Pancreas (tissue), 10 donors: ENCODE measurements around the gene SERGEF. TPM values are rescaled to one million over a fixed set of nuclear protein-coding genes. Genes with fewer than 3 reads are reported as not detected.

Experiments used
- ATAC-seq, 4 donors: fragments of 200-7000 bp; cut with Tn5 transposase; one replicate each; pipeline versions ENCODE4 v1.8.0 to v1.9.1; 2020; ENCODE audit warnings: mild to moderate bottlenecking in 4 of 4, moderate library complexity in 4 of 4
- DNase-seq, 6 donors: peaks; one replicate each; pipeline ENCODE4 v3.0.0-alpha.2; 2020
- FAIRE-seq: peaks from 2 replicates; lab custom pipeline; 2012; peaks lifted over from hg19 to GRCh38; lab: Jason Lieb, UNC
- H3K27ac ChIP-seq, 4 donors: fragments of 200-600 bp; sonication (generic); 1 replicate in 3 of 4; 2 replicates in 1 of 4; pipeline versions ENCODE4 v1.5.0 to v1.8.0; 2020
- H3K27me3 ChIP-seq, 4 donors: fragments of 200-600 bp; one replicate each; pipeline ENCODE4 v1.8.0; 2021
- H3K36me3 ChIP-seq, 3 donors: fragments of 200-600 bp; sonication (generic) in 1 of 3; one replicate each; pipeline versions ENCODE4 v1.5.0 to v1.8.0; 2020 to 2021
- H3K4me1 ChIP-seq, 3 donors: fragments of 200-600 bp; one replicate each; pipeline ENCODE4 v1.8.0; 2021
- H3K4me3 ChIP-seq, 4 donors: fragments of 200-600 bp; sonication (generic) in 2 of 4; one replicate each; pipeline versions ENCODE4 v1.5.0 to v1.8.0; 2020 to 2021
- H3K9me3 ChIP-seq, 4 donors: fragments of 200-600 bp; one replicate each; pipeline ENCODE4 v1.8.0; 2021
- WGBS, 2 donors: extraction: QIAGEN DNeasy Blood & Tissue Kit; methylation state at CpG; one replicate each; pipeline ENCODE4 v1.1.7; 2013; 5-methylcytosine and 5-hydroxymethylcytosine counted together
- intact Hi-C, 3 donors: fragments of 100-400 bp; cut with DNase I; formaldehyde crosslinking; loops; one replicate each; pipeline versions ENCODE4 v1.11.1 to v1.14.2; 2022
- polyA plus RNA-seq, 2 donors: library from polyadenylated mRNA; stranded (reverse); fragments of 200-250 nt; gene quantifications; one replicate each; pipeline ENCODE4 v1.2.3, GENCODE V29; 2013
- total RNA-seq, 6 donors: library from RNA; stranded (reverse); fragmentation: NEBNext Ultra II Directional in 4 of 6; extraction: Animal tissue kit (Norgen Biotek cat#: 25700) in 4 of 6; gene quantifications; one replicate each; pipeline versions ENCODE4 v1.2.1 to v1.2.4, GENCODE V29; 2021 to 2023
- TF ChIP-seq, protein P1 (sequence below), 4 donors: fragments of 200-600 bp; sonication (generic) in 3 of 4; IDR thresholded peaks; one replicate each; pipeline versions ENCODE4 v1.5.0 to v1.8.0; 2021; ENCODE audit warnings: antibody characterized with exemption in 4 of 4
- donor health status: healthy with polysubstance abuse.
- donor health status: DM: no; HTN: no; CAD: no; lungs with moderate emphysema.
- donor health status: DM: no; HTN: no; CAD: no.
- donor health status: control.
- donor health status: control.
- donor health status: Bipolar disorder and iron deficiency.
- donor health status: DM: yes; HTN: yes; CAD: no.
- donor health status: DM: no; HTN: no; CAD: no.
- donor health status: DM: no; HTN: no; CAD: no.
- donor health status: DM: yes; HTN: yes; CAD: no.

The SERGEF gene
- total and polyA plus RNA-seq, 8 donors = 17.8 to 101 (median 24.5) TPM

DNA sequence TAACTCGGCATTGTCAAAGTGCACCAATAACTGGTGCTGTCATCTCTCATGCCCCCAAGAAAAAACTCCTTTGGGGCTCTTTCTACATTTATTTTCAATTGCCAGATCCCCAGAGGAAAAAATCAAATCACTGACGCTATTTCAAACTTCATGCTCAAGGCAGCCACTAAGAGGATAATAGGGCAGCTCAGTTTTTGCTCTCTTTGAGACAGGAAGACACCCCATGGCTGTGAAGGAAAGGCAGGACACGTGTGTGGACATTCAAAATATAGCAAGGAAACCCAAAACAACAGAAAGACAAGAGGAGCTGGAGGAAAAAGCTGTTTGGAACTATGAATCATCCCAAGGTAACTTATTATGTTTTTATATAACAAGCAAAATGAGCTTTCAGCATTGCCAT lies 83.7 kb downstream of the SERGEF start:
- FAIRE-seq (no peak), DNase-seq (no peak), ATAC-seq (no peak)
- TF ChIP-seq, protein P1, sequence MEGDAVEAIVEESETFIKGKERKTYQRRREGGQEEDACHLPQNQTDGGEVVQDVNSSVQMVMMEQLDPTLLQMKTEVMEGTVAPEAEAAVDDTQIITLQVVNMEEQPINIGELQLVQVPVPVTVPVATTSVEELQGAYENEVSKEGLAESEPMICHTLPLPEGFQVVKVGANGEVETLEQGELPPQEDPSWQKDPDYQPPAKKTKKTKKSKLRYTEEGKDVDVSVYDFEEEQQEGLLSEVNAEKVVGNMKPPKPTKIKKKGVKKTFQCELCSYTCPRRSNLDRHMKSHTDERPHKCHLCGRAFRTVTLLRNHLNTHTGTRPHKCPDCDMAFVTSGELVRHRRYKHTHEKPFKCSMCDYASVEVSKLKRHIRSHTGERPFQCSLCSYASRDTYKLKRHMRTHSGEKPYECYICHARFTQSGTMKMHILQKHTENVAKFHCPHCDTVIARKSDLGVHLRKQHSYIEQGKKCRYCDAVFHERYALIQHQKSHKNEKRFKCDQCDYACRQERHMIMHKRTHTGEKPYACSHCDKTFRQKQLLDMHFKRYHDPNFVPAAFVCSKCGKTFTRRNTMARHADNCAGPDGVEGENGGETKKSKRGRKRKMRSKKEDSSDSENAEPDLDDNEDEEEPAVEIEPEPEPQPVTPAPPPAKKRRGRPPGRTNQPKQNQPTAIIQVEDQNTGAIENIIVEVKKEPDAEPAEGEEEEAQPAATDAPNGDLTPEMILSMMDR (IDR thresholded peaks at IDR 0.05) = no peak
- H3K27ac ChIP-seq = no peak overlapping the region
- H3K9me3 ChIP-seq = no peaks in the 10 kb centered on the region
- H3K4me3 ChIP-seq = no peak overlapping the region
- no peaks in the 10 kb centered on the region for H3K27me3 ChIP-seq
- 91 to 92% methylated on average over 3 of the region's 3 CpGs for WGBS, 2 donors
- intact Hi-C loops = no loop called here
- peaks cover 0 to 5% (median 0%) of the 10 kb centered on the region in 3 donors for H3K4me1 ChIP-seq
- H3K36me3 ChIP-seq = no peaks in the 10 kb centered on the region

DNA sequence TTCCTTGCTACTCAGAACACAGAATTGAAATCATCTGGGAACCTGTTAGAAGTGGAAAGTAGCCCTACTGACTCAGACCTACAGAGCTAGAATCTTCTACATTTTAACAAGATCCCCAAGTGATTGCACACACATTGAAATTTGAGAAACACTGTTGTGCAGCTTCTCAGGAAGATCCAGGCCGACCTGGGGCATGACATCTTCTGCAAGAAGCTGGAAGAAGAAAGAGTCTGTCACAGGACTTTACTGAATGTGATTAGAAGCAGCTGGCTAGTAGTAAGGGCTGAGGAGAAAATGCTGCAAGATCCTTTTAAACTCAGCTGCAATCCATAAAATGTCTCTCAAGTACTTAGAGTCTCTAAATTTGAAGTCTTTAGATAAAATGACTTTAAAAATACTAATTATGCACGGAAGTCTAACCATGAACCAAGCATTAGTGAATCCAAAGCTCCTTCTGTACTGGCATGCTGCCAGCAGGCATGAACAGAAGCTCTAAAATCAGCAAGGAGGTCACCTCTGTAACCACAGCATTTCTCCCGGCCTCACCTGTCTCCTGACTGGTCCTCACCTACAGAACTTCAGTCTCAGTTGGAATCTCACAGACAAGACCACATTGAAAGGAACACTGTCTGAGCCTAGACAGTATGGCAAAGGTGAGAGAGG lies 85.0 kb downstream of the SERGEF start:
- ATAC-seq (no peak), FAIRE-seq (no peak), DNase-seq (no peak)
- TF ChIP-seq, protein P1 (IDR thresholded peaks at IDR 0.05) = no peak
- no peak overlapping the region for H3K4me3 ChIP-seq
- no peaks in the 10 kb centered on the region for H3K36me3 ChIP-seq
- no peaks in the 10 kb centered on the region for H3K9me3 ChIP-seq
- intact Hi-C loops = no loop called here
- no peaks in the 10 kb centered on the region for H3K4me1 ChIP-seq
- 74 to 75% methylated on average over 3 of the region's 3 CpGs for WGBS, 2 donors
- no peak overlapping the region for H3K27ac ChIP-seq
- H3K27me3 ChIP-seq = no peaks in the 10 kb centered on the region

GRCh38 chr11:17927041-17927440 lies 85.8 kb downstream of the SERGEF start:
- 80% methylated on average over 3 of the region's 3 CpGs for WGBS, 2 donors
- TF ChIP-seq, protein P1 (IDR thresholded peaks at IDR 0.05) = no peak
- no peaks in the 10 kb centered on the region for H3K9me3 ChIP-seq
- H3K27me3 ChIP-seq = no peaks in the 10 kb centered on the region
- H3K27ac ChIP-seq = no peak overlapping the region
- peaks cover 0 to 4% (median 0%) of the 10 kb centered on the region in 3 donors for H3K4me1 ChIP-seq
- intact Hi-C loops = no loop called here
- no peaks in the 10 kb centered on the region for H3K36me3 ChIP-seq
- no peak overlapping the region for H3K4me3 ChIP-seq
- DNase-seq (no peak), FAIRE-seq (no peak), ATAC-seq (no peak)

GRCh38 chr11:17924713-17925112 lies 88.1 kb downstream of the SERGEF start:
- 88 to 93% methylated on average over 3 of the region's 3 CpGs for WGBS, 2 donors
- ATAC-seq = no peak
- TF ChIP-seq, protein P1 (IDR thresholded peaks at IDR 0.05) = no peak

DNA sequence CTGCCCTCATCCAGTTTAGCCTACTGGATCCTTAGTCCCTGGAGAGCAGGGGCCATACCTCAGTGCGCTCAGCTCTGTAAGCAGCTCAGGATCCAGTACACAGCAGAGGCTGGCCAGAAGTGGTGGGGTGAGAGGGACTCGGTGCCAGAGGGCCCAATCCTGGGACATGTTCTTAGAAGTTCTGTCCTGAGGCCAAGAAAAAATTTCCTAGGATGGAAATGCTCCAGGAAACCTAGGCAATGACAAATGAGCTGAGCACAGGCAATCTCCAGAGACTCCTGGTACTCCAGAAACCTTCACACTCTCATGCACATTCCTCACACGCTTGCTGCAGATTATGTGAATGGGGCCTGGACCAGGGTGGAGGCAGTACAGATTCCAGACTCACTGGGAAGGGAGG lies 89.6 kb downstream of the SERGEF start:
- TF ChIP-seq, protein P1 (IDR thresholded peaks at IDR 0.05) = no peak
- intact Hi-C loops = no loop called here
- Histone ChIP-seq H3K27ac (no peak overlapping the region), H3K9me3 (no peaks in the 10 kb centered on the region), H3K4me3 (no peak overlapping the region), H3K27me3 (no peaks in the 10 kb centered on the region), H3K36me3 (no peaks in the 10 kb centered on the region), H3K4me1 (peaks cover 0 to 4% (median 0%) of the 10 kb centered on the region in 3 donors)
- FAIRE-seq = no peak
- 70 to 78% methylated on average over 3 of the region's 3 CpGs for WGBS, 2 donors
- ATAC-seq = peak in 2 of 4 donors; percentile 10 to 37
- DNase-seq = peak in 1 of 6 donors; percentile 23

More at GRCh38 chr11:17924713-17925112, 88.1 kb downstream of the SERGEF start:
- Histone ChIP-seq H3K9me3 (no peaks in the 10 kb centered on the region), H3K27ac (no peak overlapping the region), H3K36me3 (no peaks in the 10 kb centered on the region), H3K4me1 (peaks cover 0 to 4% (median 0%) of the 10 kb centered on the region in 3 donors), H3K4me3 (no peak overlapping the region), H3K27me3 (no peaks in the 10 kb centered on the region)
- intact Hi-C loops = no loop called here
- DNase-seq (no peak), FAIRE-seq (no peak)
